Hepatocyte (in vitro differentiated cells): ENCODE results near the gene RELB.

Experiments used
- EZH2 ChIP-seq: fragments of 200-600 bp; sonication (generic); IDR thresholded peaks from 2 replicates; pipeline ENCODE4 v1.6.1; 2016; ENCODE audit warnings: antibody characterized with exemption, mild to moderate bottlenecking, borderline replicate concordance
- EZH2phosphoT487 ChIP-seq: fragments of 200-600 bp; sonication (generic); IDR thresholded peaks from one replicate; pipeline ENCODE4 v1.6.1; 2018; ENCODE audit warnings: antibody characterized with exemption, mild to moderate bottlenecking, low read depth, moderate library complexity; ENCODE audit not compliant: unreplicated experiment, severe bottlenecking
- TF ChIP-seq, protein P1 (sequence below): fragments of 200-600 bp; sonication (generic); IDR thresholded peaks from 2 replicates; pipeline ENCODE4 v1.5.1; 2016; ENCODE audit warnings: antibody characterized with exemption, mild to moderate bottlenecking; ENCODE audit not compliant: poor library complexity

DNA sequence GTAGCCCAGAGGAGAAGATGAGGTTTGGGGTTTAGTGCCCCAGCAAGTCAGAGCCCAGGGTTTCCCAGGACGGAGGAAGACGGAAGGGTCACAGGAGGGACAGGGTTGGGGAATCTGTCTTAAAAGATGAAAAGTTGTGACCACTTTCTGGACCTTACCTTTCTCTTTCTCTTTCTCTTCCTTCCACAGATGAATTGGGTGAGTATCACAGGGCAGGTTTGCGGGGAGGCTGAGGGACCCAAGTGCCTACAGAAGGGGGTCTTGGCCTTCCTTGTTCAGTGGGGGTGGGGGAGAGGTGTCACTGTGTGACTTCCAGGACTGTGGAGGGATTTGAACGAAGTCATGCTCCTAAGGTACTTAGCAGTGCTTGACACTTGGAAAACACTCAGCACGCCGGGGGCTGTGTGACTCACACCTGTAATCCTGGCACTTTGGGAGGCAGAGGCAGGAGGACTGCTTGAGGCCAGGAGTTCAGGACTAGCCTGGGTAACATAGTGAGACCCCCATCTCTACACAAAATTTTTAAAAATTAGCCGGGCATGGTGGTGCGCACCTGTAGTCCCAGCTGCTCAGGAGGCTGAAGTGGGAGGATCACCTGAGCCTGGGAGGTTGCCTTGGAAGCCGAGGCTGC lies 8.5 kb downstream of the RELB start:
- TF ChIP-seq, protein P1, sequence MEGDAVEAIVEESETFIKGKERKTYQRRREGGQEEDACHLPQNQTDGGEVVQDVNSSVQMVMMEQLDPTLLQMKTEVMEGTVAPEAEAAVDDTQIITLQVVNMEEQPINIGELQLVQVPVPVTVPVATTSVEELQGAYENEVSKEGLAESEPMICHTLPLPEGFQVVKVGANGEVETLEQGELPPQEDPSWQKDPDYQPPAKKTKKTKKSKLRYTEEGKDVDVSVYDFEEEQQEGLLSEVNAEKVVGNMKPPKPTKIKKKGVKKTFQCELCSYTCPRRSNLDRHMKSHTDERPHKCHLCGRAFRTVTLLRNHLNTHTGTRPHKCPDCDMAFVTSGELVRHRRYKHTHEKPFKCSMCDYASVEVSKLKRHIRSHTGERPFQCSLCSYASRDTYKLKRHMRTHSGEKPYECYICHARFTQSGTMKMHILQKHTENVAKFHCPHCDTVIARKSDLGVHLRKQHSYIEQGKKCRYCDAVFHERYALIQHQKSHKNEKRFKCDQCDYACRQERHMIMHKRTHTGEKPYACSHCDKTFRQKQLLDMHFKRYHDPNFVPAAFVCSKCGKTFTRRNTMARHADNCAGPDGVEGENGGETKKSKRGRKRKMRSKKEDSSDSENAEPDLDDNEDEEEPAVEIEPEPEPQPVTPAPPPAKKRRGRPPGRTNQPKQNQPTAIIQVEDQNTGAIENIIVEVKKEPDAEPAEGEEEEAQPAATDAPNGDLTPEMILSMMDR = no peak
- no peak for TF ChIP-seq EZH2phosphoT487
- TF ChIP-seq EZH2 = no peak
